Neural cell (in vitro differentiated cells): Measurements from ENCODE around the gene CDK9. TPM values are rescaled to one million over a fixed set of nuclear protein-coding genes. Genes with fewer than 3 reads are reported as not detected.

Experiments used
- H2AFZ ChIP-seq: fragments of 200-600, 300-800 bp; sonication (generic), shearing (Covaris generic); 2 replicates; pipeline ENCODE4 v1.6.0; 2014; ENCODE audit warnings: low read depth, mild to moderate bottlenecking, antibody characterized with exemption, low read length, moderate library complexity
- H3F3A ChIP-seq: fragments of 200-600 bp; shearing (Covaris generic); 2 replicates; pipeline ENCODE4 v1.6.1; 2016; ENCODE audit warnings: mild to moderate bottlenecking, moderate library complexity, mixed read lengths, antibody characterized with exemption, low read length; ENCODE audit not compliant: insufficient read depth, poor library complexity, severe bottlenecking
- H3K27ac ChIP-seq: fragments of 200-600, 300-800 bp; sonication (generic), shearing (Covaris generic); 2 replicates; pipeline ENCODE4 v1.5.1; 2014; ENCODE audit warnings: mild to moderate bottlenecking, low read length, moderate library complexity
- H3K27me3 ChIP-seq: fragments of 300-800, 200-600 bp; sonication (generic), shearing (Covaris generic); 2 replicates; pipeline ENCODE4 v1.6.0; 2014; ENCODE audit warnings: mild to moderate bottlenecking, low read depth, low read length, moderate library complexity; ENCODE audit not compliant: insufficient read depth
- H3K36me3 ChIP-seq: fragments of 300-800, 200-600 bp; sonication (generic), shearing (Covaris generic); 2 replicates; pipeline ENCODE4 v1.5.1; 2014; ENCODE audit warnings: mild to moderate bottlenecking, antibody characterized with exemption, low read length, moderate library complexity; ENCODE audit not compliant: insufficient read depth
- H3K4me2 ChIP-seq: fragments of 300-800, 200-600 bp; sonication (generic), shearing (Covaris generic); 2 replicates; pipeline ENCODE4 v1.6.0; 2014; ENCODE audit warnings: mild to moderate bottlenecking, low read length
- H3K4me3 ChIP-seq: fragments of 300-800, 200-600 bp; sonication (generic), shearing (Covaris generic); 2 replicates; pipeline ENCODE4 v1.5.1; 2014; ENCODE audit warnings: mild to moderate bottlenecking, low read length, moderate library complexity
- H3K79me2 ChIP-seq: fragments of 200-600 bp; shearing (Covaris generic); replicated peaks from 2 replicates; pipeline ENCODE4 v1.6.0; 2014; ENCODE audit warnings: mild to moderate bottlenecking, low read length, moderate library complexity; ENCODE audit not compliant: insufficient read depth
- H3K9ac ChIP-seq: fragments of 300-800, 200-600 bp; sonication (generic), shearing (Covaris generic); 2 replicates; pipeline ENCODE4 v1.6.1; 2016; ENCODE audit warnings: mild to moderate bottlenecking, low read length, mixed read lengths
- H3K9me2 ChIP-seq: fragments of 200-600 bp; shearing (Covaris generic); 2 replicates; pipeline ENCODE4 v1.6.1; 2016; ENCODE audit warnings: mild to moderate bottlenecking, low read length, mixed read lengths; ENCODE audit not compliant: insufficient read depth
- H3K9me3 ChIP-seq: fragments of 200-600, 300-800 bp; sonication (generic), shearing (Covaris generic); 2 replicates; pipeline ENCODE4 v1.6.1; 2016; ENCODE audit warnings: mild to moderate bottlenecking, mixed run types, low read length, moderate library complexity, mixed read lengths
- H4K20me1 ChIP-seq: fragments of 200-600 bp; shearing (Covaris generic); 2 replicates; pipeline ENCODE4 v1.6.1; 2016; ENCODE audit warnings: mild to moderate bottlenecking, mixed run types; ENCODE audit not compliant: insufficient read depth
- CTCF ChIP-seq: fragments of 450-650 bp; IDR thresholded peaks from 2 replicates; pipeline ENCODE4 v1.5.1; 2014; ENCODE audit warnings: antibody characterized with exemption, mild to moderate bottlenecking, moderate library complexity; ENCODE audit not compliant: poor library complexity, severe bottlenecking
- EP300 ChIP-seq: fragments of 450-650 bp; conservative IDR thresholded peaks from 2 replicates; pipeline ENCODE4 v1.6.1; 2014; ENCODE audit warnings: antibody characterized with exemption, mild to moderate bottlenecking, moderate library complexity; ENCODE audit not compliant: poor library complexity, severe bottlenecking
- EZH2 ChIP-seq: fragments of 200-600, 300-800 bp; shearing (Covaris generic), sonication (generic); IDR thresholded peaks from 2 replicates; pipeline ENCODE4 v1.6.1; 2014; ENCODE audit warnings: antibody characterized with exemption, low read length, borderline replicate concordance, mild to moderate bottlenecking; ENCODE audit not compliant: insufficient read depth, poor library complexity, severe bottlenecking
- MXI1 ChIP-seq: fragments of 450-650 bp; conservative IDR thresholded peaks from 2 replicates; pipeline ENCODE4 v1.6.1; 2014; ENCODE audit warnings: antibody characterized with exemption, mild to moderate bottlenecking; ENCODE audit not compliant: poor library complexity, severe bottlenecking
- POLR2AphosphoS5 ChIP-seq: IDR thresholded peaks from 2 replicates; pipeline ENCODE4 v1.6.1; 2012
- RAD21 ChIP-seq: fragments of 450-650 bp; conservative IDR thresholded peaks from 2 replicates; pipeline ENCODE4 v1.6.1; 2014; ENCODE audit warnings: antibody characterized with exemption, mild to moderate bottlenecking, moderate library complexity
- REST ChIP-seq: IDR thresholded peaks from 2 replicates; pipeline ENCODE4 v1.6.1; 2012; ENCODE audit warnings: borderline replicate concordance
- SMC3 ChIP-seq: fragments of 450-650 bp; conservative IDR thresholded peaks from 2 replicates; pipeline ENCODE4 v1.6.1; 2014; ENCODE audit warnings: antibody characterized with exemption, mild to moderate bottlenecking, moderate library complexity; ENCODE audit not compliant: poor library complexity
- TAF1 ChIP-seq: IDR thresholded peaks from 2 replicates; pipeline ENCODE4 v1.6.1; 2012; ENCODE audit warnings: low read depth
- polyA plus RNA-seq: library from polyadenylated mRNA; depleted of rRNA; stranded (reverse); fragments of >200 nt; gene quantifications from 2 replicates; pipeline ENCODE4 v1.2.3, GENCODE V29; 2014

CDK9 gene
- polyA plus RNA-seq, 1 donor from 2014 or later, result 195 TPM

GRCh38 chr9:127812936-127813675, 27.3 kb downstream of the CDK9 start:
- Histone ChIP-seq H3K9ac (no peak overlapping the region), H3K27me3 (no peaks in the 10 kb centered on the region), H3K9me3 (no peaks in the 10 kb centered on the region), H4K20me1 (no peaks in the 10 kb centered on the region), H3K79me2 (no peaks in the 10 kb centered on the region), H2AFZ (no peak overlapping the region), H3K4me3 (no peak overlapping the region), H3K4me2 (no peak overlapping the region), H3K9me2 (no peaks in the 10 kb centered on the region), H3K27ac (no peak overlapping the region), H3K36me3 (no peaks in the 10 kb centered on the region), H3F3A (no peaks in the 10 kb centered on the region)
- TF ChIP-seq EP300 (no peak), SMC3 (no peak), EZH2 (no peak), TAF1 (no peak), REST (no peak), MXI1 (no peak), CTCF (no peak), POLR2AphosphoS5 (no peak), RAD21 (no peak)

GRCh38 chr9:127813686-127814226, 27.9 kb downstream of the CDK9 start:
- no peak overlapping the region for H3K27ac ChIP-seq
- H3K36me3 ChIP-seq, result no peaks in the 10 kb centered on the region
- H2AFZ ChIP-seq, result no peak overlapping the region
- H3K9me3 ChIP-seq, result no peaks in the 10 kb centered on the region
- no peaks in the 10 kb centered on the region for H4K20me1 ChIP-seq
- no peak overlapping the region for H3K4me3 ChIP-seq
- TF ChIP-seq MXI1 (no peak), RAD21 (no peak), SMC3 (no peak), POLR2AphosphoS5 (no peak), EZH2 (no peak), EP300 (no peak), TAF1 (no peak), CTCF (no peak), REST (no peak)
- no peak overlapping the region for H3K9ac ChIP-seq
- no peaks in the 10 kb centered on the region for H3F3A ChIP-seq
- H3K4me2 ChIP-seq, result no peak overlapping the region
- H3K9me2 ChIP-seq, result no peaks in the 10 kb centered on the region
- H3K27me3 ChIP-seq, result no peaks in the 10 kb centered on the region
- H3K79me2 ChIP-seq, result no peaks in the 10 kb centered on the region
